Measurements from ENCODE around the gene SFMBT2.
A peak's percentile ranks its signal among the peaks of the same experiment; 100 is the strongest.

The SFMBT2 gene

DNA sequence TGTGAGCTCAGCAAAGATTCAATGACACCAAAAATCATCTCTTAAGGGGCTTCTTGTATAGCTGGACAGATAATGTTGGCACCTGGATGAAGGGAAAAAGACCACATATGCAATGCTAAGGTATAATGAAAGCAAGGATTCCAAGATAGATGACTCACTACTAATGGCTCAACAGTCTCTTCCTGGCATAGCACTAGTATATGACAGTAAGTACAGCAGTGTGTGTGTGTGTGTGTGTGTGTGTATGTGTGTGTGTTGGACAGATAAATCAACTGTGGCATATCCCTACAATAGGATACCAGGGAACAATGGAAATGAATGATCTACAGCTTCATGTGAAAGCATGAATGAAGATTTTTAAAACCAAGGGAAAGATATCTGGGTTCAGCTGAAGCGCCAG, 257.1 kb downstream of the SFMBT2 start:
- no peak for DNase-seq

DNA sequence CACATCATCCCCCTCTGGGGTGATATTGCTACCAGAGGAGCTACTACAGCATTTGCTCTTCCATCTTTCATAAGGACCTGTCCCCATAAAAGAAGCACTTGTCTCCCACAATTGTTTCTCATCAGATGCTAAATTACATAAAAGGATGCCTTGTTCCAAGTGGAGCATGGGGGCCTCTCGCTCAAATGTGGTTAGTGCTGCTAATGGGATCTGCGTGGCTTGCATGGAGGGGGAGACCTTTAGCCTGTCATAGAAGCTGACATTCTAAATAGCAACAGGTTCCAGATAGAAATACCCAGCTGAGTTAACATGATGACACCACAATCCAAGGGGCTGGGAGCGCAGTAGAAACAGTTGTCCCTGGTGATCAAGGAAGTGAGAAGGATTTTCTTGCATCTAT, 257.9 kb downstream of the SFMBT2 start:
- DNase-seq = no peak

DNA sequence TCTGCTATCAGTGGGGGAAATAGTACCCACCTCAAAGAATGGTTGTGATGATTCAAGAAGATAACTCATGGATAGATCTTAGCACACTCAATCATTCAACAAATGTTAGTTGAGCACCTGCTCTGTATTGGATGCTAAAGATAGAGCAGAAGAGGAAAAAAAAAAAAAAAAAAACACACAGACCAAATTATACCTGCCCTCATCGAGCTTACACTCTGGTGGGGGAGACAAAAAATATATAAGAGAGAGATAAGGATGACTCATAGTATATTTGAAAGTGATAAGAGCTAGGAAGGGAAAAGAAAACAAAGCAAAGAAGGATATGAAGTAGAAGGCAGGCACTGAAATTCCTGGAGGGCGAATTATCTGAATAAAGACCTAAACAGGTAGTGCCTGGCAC, 258.5 kb downstream of the SFMBT2 start:
- no peak for DNase-seq

- DNase-seq = no peak
Measured at GRCh38 chr10:7151538-7151937, 259.3 kb downstream of the SFMBT2 start.

GRCh38 chr10:7150349-7150748, 260.5 kb downstream of the SFMBT2 start:
- no peak for DNase-seq

GRCh38 chr10:7146189-7146588, 264.6 kb downstream of the SFMBT2 start:
- DNase-seq = no peak

DNA sequence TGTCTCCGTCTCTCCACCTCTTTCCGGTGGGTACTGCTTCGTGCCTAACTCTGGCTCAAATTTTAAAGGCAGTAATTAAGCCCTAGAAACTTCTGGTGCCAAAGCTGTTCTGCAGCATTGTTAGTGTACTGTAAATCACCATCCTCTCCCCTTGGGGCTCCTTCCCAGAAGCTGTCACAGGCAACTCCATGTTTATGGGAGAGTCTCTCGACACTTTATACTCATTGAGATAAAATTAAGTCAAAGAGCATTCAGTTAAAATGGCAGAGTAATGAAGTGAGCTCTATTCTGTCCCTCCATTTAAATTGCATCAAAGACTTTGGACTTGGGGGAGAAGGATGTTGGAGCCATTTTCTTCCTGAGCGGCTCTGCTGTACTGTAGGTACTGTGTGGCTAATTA, 274.8 kb downstream of the SFMBT2 start:
- no peak for DNase-seq

DNA sequence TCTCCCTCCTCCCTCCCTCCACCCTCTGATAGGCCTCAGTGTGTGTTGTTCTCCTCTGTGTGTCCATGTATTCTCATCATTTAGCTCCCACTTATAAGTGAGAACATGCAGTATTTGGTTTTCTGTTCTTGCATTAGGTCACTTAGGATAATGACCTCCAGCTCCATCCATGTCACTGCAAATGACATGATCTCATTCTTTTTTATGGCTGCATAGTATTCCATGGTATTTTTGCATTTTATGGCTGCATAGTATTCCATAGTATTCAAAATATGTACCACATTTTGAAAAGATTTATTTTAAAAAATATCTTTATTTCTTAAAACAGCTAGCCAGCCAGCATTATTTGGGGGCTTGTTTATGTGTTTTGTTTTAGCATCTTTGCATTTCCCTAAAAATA, 275.6 kb downstream of the SFMBT2 start:
- no peak for DNase-seq

GRCh38 chr10:7134448-7134847, 276.4 kb downstream of the SFMBT2 start:
- DNase-seq = no peak

DNA sequence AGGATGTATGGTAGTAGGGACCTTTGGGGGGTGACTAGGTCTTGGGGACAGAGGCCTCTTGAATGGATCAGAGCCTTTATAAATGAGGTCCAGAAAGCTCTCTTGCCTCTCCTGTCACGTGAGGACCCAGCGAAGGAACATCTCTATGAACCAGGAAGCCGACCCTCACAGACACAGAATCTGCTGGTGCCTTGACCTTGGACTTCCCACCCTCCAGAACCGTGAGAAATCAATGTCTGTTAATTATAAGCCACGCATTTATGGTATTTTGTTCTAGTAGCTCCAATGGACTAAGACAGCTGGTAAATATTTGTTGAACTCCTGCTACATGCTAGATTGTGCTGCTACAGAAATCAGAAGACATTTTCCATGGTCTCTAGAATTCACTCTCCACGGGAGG, 276.9 kb downstream of the SFMBT2 start:
- DNase-seq = no peak

- no peak for DNase-seq
Measured at GRCh38 chr10:7133278-7133677, 277.6 kb downstream of the SFMBT2 start.

GRCh38 chr10:7130191-7130911, 280.5 kb downstream of the SFMBT2 start:
- no peak for DNase-seq

GRCh38 chr10:7123774-7124173, 287.1 kb downstream of the SFMBT2 start:
- no peak for DNase-seq

DNA sequence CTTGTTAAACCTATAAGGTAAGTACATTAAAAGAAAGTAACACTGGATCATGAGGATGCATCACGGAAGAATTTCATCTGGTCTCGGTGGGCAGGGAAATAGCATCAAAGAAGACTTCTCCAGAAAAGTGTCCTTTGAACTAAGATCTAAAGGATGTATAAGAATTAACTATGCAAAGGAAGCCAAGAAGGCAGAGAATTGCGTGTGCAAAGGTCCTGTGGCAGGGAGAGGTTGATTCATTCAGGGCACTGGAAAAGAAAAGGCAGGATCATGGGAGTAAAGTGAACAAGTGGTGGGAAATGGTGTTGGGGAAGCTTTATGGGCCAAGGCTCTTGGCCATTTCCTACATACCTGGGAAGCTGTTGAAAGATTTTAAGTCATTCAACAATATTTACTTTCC, 288.3 kb downstream of the SFMBT2 start:
- DNase-seq = no peak

GRCh38 chr10:7121154-7121797, 289.6 kb downstream of the SFMBT2 start:
- DNase-seq = peak in 35 of 56 donors; percentile 1 to 68 (median 19)

DNA sequence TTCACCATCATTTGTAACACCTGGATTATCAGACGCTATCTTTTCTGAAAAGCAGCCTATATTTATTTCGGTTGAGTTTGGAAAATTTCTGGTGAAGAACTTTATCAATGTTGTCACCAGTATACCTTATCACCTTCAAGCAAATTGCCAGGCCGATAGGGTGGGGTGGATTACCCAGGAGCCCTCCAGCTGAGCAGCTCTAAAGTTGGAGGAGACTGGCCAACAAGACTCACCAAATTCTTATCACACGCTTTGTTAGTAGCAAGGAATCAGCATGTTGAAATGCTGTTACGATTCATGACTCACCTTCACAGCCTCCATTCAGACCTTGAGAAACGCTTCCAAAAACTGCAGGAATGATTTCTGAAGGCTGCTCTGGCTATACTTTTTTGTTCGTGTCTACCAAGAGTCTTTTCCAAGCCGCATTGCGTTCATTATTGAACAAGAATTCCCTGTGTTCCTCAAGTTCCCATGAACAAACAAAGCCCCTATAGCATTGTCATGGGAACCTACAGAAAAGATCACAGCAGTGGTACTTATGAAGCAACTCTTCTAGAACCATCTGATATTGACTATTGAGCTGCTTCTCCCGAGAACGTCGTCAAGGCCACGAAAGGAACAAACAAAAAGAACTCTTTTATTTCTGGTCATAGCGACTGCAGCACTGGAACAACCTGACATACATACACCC, 291.4 kb downstream of the SFMBT2 start:
- no peak for DNase-seq

GRCh38 chr10:7117806-7118674, 292.8 kb downstream of the SFMBT2 start:
- DNase-seq = peak in 29 of 56 donors; percentile 3 to 73 (median 26)

DNA sequence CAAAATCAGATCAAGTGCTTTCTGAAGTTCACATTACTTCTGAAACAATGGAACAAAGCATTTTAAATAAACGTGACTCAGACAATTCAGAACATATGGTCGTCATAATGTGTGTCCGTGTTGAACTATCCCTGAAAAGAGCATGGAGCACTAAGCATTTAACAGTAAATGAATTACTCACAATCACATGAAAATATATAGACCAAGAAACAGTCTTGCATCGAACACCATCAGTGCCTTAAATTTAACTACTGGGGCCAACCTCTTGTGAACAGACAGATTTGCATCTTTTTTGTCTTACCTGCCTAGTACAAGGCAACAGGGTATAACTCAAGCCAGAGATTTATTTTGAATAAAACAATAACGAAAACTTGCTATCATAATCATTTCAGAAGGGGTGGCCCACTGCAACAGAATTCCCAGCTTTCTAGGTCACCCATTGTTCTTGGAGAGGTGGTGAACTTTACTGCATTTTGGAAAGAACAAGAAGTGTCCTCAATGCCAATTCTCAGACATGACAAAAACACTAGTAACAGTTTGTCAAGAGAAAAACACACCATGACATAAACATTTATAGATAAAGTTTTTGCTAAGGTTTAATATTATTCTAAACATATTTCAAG, 293.5 kb downstream of the SFMBT2 start:
- DNase-seq = no peak

- DNase-seq = no peak
Measured at GRCh38 chr10:7111561-7111960, 299.3 kb downstream of the SFMBT2 start.

DNA sequence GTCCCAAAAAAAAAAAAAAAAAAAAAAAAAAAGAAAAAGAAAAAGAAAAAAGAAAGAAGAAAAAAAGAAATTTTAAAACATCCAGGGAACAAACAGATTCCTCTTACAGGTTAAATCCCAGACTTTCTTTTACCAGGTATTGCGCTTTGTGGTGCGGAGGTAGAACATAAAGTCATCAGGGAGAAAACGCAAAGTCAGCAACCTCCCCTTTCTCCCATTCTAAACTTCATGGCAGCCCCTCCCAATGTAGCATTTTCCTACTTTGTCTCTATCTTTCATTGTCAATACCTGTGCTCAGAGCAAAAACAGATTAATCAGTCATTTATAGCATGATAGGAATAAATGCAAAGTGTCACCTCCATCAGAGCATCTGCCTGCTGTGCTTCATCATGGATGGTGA, 299.7 kb downstream of the SFMBT2 start:
- DNase-seq = no peak

Data from amygdala (tissue), 56 donors.